NCI-H187 (cell line): Measurements from ENCODE around the gene ID1.
A peak's percentile ranks its signal among the peaks of the same experiment; 100 is the strongest.
"Not testable (repeated sequence)": the region's sequence is repeated elsewhere in the genome, so short reads cannot be mapped to it uniquely, and the experiment has no call there.

Source experiments
- DNase-seq, 2 experiments: peaks; one replicate each; lab custom pipeline; 2025; lab: John Stamatoyannopoulos, UW

The ID1 gene

GRCh38 chr20:31602431-31602778 lies 2.7 kb upstream of the ID1 start:
- DNase-seq = no peak

DNA sequence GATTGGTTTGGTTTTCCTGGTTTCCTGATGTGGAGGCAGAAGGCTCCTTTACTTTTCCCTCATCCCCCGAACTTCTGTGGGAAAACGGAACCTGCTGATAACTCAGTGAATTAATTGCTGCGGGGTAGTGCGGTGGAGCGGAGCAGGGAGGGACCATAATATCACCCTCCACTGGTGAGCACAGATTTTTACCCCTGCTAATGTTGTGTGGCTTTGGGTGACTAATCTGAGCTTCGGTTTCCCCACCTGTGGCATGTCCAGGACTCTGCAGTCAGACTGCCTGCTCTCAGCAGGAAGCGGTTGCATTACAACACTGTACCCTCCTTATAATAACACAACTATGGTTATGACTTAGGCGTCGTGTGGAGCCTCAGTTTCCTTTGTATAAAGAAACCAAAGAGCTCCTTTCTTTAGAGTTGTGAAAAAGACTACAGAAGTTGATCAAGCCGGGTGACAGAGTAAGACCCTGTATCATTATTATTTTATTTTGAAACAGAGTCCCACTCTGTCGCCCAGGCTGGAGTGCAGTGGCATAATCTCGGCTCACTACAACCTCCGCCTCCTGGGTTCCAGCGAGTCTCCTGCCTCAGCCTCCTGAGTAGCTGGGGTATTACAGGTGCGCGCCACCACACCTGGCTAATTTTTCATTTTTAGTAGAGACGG lies 2.2 kb upstream of the ID1 start:
- no peak for DNase-seq

DNA sequence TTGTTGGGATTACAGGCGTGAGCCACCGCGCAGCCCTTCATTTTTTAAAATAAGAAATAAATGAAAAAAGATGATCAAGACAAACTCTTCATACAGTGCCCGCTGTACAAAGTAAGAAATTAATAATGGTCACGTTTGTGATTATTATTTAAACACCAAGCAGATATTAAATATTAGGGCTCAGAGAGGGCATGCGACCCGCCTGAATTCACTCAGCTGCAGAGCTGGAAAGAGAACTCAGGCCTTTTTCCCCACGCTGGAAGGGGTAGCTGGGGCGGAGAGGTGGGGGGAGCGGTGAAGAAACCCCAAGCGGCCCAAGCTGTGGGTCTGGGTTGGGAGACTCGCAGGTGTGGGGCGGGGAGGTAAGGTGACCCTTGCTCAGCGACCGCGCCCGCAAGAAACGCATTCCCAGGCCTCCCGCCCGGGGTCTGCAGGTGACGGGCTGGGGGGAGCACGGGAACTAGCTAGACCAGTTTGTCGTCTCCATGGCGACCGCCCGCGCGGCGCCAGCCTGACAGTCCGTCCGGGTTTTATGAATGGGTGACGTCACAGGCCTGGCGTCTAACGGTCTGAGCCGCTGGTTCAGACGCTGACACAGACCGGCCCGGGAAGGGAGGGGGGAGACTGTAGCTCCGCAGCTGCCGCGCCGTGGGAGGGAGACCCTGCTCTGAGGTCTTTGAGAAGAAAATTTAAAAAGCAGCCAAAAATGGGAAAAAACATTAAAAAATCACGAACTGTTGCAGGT lies 1.1 kb upstream of the ID1 start:
- DNase-seq = peak; percentile 96 to 98

- DNase-seq = peak in 1 of 2 experiments; percentile 71
Measured at GRCh38 chr20:31604567-31605030, 490 bp upstream of the ID1 start.

- no peak for DNase-seq
Measured at GRCh38 chr20:31605902-31606803, 1.1 kb downstream of the ID1 start.

DNA sequence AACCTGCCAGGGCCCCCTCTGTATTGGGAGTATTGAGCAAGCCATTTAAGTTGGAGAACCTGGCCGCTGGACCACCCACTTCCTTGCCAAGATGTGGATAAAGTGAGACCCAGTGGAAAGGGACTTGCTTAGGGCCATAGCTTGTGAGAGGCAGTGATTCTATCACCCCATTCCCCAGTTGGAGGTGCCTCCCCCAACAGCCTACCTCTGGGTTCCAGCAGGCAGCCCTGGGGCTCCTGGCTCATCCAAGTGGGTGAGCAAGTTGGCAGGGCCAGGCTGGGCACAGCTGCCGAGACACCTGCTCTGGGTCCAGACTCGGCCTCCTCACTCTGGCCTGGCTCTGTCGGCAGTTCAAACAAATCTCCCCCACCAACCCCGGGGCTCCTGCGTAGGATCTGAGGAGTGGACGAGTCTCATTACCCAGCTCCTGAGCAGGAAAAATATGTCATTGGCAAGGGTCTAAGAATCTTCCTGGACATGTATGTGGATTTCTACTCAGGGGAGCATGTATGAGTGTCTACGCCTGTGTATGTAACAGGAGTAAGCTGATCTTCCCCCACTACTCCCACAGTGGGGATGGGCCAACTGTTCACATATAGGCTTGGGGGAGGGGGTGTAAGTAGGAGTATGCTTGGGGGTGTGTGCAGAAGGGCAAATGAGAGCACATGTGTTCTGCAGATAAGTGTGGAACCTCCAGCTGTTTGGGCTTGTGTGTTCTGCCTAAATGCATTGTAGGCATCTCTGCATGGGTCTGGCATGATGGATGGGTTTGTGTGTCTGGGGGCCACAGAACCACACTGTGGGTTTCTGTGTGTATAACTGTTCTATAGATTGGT lies 1.9 kb downstream of the ID1 start:
- DNase-seq = peak; percentile 50 to 62

DNA sequence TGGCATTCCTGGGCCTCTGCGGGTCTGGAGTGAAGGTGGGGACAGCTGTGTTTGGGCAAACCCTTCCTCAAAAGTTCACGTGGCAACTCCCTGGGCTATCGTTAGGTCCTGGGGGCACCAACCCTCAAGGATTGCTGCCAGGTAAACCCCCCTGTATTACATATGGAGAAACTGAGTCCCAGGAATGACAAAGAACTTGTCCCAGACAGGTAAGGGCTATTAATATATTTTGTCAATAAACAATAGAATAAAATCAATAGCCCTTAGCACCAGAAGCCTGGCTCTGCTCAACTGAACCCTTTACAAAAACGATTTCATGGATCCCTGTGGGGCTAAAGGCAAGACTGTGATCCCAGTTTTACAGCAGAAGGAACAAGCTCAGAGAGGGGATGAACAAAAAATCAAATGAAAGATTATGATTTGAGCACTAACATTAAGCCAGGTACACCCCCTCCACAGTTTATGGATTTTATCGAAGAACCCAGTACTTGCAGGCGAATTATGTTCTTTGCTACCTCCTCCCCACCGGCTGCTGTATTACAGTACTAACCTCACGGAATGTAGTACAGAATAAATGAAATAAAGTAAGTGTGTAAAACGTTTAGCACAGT lies 2.7 kb downstream of the ID1 start:
- peak in 1 of 2 experiments; percentile 67 for DNase-seq

DNA sequence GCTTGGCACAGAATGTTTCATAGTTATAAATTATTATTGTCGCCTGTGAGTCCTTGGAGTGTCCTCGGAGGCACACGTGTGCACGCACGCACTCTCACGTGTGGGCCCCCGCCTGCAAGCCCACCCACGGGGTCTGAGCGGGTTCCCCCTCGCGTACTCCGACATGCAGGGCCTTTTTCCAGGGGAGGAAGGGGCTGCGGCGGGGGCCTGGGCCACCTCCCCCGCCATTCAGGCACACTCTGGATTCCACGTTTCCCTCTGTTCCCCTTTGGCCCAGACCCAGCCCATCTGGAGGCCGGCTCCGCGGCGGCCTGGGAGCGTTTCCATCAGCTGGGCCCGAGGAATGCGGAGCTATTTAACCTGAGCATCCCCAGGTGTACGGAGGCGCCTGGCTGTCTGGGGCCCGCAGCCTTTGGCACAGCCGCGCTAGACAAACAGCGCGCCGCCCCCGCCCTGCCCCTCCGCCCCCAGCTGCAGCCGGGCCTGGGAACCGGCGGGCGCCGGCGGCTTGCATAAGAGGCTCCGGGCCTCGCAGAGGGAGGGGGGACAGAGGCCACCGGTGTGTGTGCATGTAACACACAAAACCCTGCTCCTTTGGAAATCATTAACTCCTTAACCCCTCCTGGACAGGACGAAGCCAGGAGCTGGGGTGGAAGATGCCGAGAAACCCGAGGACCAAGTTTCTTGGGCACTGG lies 3.3 kb downstream of the ID1 start:
- peak; percentile 87 to 94 for DNase-seq

- not testable (repeated sequence) for DNase-seq
Measured at GRCh38 chr20:31612271-31612640, 7.2 kb downstream of the ID1 start.

DNA sequence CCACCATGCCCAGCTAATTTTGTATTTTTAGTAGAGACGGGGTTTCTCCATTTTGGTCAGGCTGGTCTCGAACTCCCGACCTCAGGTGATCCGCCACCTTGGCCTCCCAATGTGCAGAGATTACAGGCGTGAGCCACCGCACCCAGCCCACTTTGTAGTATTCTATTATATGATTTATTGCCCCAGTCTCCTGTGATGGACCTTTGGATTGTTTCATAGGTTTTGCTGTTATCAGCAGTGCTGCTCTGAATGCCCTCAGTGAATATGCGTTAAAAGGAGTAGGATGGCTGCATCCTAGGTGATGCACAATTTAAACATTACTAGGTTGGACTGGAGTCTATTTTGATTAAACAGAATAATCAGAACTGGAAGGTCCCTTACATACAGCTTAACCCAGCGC lies 10.3 kb downstream of the ID1 start:
- DNase-seq = no peak

GRCh38 chr20:31617432-31618104 lies 12.5 kb downstream of the ID1 start:
- no peak for DNase-seq

GRCh38 chr20:31620246-31620645 lies 15.2 kb downstream of the ID1 start:
- DNase-seq = no peak

- DNase-seq = not testable (repeated sequence)
Measured at GRCh38 chr20:31623123-31623505, 18.0 kb downstream of the ID1 start.

GRCh38 chr20:31626534-31626933 lies 21.4 kb downstream of the ID1 start:
- DNase-seq = not testable (repeated sequence)

- not testable (repeated sequence) for DNase-seq
Measured at GRCh38 chr20:31628057-31628456, 23.0 kb downstream of the ID1 start.

GRCh38 chr20:31630187-31630790 lies 25.2 kb downstream of the ID1 start:
- no peak for DNase-seq

DNA sequence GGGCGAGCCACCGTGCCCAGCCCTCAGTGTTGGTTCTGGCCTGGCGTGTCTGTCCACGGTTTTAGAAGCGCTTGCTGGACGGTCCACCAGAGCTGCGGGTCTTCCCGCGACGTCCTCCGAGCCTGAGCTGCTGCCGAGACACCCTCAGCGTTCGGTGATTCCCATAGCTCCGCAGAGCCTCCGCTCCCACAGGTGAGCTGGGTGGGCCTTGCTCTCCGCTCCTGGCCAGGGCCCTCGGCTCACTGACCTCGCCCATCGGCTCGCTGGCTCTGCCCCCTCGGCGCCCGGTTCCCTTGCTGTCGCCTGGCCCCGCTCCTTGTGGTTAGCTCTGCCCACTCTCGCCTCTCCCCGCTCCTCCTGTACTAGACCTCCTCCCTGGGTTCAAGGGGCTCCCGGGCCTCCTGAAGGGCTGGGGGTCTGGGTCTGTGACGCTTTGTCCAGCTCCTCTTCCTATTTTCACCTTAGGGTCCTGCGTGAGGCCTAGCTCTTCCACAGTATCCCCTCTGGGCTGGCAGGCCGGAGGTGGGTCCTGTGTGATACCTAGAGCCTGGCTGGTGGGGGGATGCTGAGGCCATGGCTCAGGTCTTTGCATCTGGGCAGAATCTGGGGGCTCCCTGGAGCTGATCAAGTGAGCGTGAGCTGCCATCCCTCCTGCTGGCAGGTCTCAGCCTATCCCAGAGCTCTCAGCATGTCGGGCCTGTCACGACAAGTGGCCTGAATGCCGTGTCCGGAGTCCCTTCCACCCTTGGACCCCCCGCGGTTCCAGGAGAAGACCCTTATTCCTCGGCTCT lies 27.7 kb downstream of the ID1 start:
- DNase-seq = no peak

DNA sequence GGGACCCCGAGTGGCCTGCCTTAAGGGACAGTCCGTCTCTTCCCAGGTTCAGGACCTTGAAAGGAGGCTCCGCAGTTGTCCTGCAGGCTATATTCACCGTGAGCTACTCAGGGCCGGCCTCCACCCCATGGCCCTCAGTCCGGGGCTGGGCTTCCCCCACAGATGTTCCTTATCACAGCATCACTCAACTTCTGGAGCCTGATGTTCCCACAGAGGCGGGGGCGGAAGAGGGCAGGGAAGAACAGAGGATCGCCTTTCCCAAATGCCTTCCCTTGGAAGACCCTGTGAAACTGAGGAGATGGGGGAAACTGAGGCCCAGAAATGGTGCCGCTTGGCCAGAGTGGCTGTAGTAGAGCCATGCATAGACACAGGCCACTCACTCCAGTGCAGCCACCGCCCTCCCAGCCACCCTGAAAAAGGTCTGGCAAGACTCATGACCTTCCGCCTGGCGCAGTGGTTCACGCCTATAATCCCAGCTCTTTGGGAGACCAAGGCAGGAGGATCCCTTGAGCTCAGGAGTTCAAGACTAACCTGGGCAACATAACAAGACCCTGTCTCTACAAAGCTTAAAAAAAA lies 28.3 kb downstream of the ID1 start:
- DNase-seq = no peak
